Cardiac fibroblast (primary cell): ENCODE results near the gene KIF1B.

Source experiments
- DNase-seq, 2 donors: peaks; one replicate each; pipeline versions ENCODE4 v3.0.0 to v3.0.0-alpha.2; 2010; ENCODE audit warnings: low read depth in 2 of 2
- H3K4me3 ChIP-seq, 2 donors: replicated peaks in 1 of 2; 1 replicate in 1 of 2; 2 replicates in 1 of 2; pipeline ENCODE4 v1.5.1; 2011; ENCODE audit warnings: low read depth in 2 of 2, low read length in 2 of 2, mild to moderate bottlenecking in 2 of 2, moderate library complexity in 1 of 2
- TF ChIP-seq, protein P1 (sequence below): IDR thresholded peaks from one replicate; pipeline ENCODE4 v1.5.1; 2011; ENCODE audit warnings: low read depth, mild to moderate bottlenecking, low read length, inconsistent platforms

Gene KIF1B

DNA sequence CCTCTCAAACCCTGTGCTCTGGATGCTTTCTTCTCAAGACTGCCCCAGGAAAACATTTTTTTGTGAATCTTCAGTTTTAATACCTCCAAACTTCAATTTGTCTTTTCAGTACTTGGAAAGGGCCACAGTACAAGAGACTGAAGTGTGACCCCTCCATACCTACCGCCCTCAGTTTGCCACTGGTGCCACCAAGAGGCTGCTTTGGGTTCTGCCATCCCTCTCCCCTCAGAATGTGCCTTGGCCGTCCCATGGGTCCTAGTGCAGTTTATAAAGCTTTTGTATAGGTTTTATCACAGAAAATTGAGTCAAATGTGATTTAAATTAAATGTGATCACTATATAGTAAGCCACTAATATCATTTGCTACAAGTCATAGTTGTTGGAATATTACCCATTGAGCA lies 127.7 kb downstream of the KIF1B start:
- H3K4me3 ChIP-seq = no peak overlapping the region
- peak; percentile 58 to 68 for DNase-seq
- TF ChIP-seq, protein P1, sequence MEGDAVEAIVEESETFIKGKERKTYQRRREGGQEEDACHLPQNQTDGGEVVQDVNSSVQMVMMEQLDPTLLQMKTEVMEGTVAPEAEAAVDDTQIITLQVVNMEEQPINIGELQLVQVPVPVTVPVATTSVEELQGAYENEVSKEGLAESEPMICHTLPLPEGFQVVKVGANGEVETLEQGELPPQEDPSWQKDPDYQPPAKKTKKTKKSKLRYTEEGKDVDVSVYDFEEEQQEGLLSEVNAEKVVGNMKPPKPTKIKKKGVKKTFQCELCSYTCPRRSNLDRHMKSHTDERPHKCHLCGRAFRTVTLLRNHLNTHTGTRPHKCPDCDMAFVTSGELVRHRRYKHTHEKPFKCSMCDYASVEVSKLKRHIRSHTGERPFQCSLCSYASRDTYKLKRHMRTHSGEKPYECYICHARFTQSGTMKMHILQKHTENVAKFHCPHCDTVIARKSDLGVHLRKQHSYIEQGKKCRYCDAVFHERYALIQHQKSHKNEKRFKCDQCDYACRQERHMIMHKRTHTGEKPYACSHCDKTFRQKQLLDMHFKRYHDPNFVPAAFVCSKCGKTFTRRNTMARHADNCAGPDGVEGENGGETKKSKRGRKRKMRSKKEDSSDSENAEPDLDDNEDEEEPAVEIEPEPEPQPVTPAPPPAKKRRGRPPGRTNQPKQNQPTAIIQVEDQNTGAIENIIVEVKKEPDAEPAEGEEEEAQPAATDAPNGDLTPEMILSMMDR = peak; percentile 83

DNA sequence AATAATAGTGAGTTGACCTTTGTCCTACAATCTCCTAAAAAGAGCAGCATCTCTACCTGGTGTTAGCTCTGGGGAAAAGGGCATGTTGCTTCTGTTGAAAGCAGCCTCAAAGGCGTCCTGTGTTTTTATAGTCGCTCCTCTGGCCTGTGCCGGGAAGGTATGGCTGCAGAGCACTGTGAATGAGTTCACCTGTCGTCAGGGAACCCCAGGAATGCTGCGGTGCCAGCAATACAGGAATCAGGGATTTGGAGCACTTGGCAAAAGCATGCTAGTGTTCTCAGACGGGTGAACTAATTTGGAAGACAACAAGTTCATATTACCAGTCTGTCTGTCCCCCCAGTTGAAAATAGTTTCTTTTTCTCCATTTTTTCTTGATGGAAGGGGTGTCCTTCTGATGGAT lies 128.2 kb downstream of the KIF1B start:
- DNase-seq = no peak
- TF ChIP-seq, protein P1 = no peak
- no peak overlapping the region for H3K4me3 ChIP-seq

DNA sequence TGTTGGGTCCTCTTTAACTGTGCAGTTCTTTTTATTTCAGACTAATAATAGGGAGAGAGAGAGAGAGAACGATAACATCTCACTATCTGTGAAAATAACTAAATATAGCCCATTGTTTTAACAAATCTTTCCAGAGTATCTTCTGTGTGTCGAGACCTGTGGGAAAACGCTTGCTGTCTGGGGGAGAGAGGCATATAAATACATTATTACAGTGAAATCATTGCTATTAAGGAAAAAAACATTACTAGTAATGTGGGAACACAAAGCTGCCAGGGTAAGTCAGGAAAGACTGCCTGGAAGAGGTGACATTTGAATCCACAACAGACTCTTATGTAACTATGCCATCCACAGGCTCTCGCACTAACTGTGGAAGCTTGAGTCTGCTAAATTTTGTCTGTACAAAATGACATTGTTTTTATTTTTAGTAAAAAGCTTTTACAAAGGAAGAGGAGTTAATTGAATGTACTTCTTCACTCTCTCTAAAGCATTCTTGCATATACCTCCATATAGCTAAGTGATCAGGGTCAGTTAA lies 128.7 kb downstream of the KIF1B start:
- H3K4me3 ChIP-seq = no peak overlapping the region
- peak in 1 of 2 donors; percentile 3 for DNase-seq
- TF ChIP-seq, protein P1 = no peak

DNA sequence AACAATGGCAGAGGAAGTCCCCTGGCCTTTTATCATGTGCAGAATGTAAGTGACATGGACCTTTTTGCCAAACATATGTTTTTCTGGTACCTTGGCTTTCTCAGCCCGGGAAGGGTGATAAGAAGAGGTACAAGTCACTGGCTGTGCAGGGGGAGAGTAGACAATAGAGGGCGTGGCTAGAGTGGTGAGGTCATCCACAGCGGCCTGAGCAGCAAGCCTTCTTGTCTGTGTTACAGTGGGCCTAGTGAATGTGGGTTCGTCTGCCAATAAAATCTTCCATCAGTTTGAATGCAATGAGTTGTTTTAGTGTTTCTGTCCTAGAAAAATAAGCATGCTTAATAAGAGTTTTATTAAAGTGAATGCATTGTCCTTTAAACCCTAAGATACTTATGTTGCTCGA lies 129.4 kb downstream of the KIF1B start:
- DNase-seq = peak; percentile 79 to 84
- H3K4me3 ChIP-seq = no peak overlapping the region
- TF ChIP-seq, protein P1 = no peak

DNA sequence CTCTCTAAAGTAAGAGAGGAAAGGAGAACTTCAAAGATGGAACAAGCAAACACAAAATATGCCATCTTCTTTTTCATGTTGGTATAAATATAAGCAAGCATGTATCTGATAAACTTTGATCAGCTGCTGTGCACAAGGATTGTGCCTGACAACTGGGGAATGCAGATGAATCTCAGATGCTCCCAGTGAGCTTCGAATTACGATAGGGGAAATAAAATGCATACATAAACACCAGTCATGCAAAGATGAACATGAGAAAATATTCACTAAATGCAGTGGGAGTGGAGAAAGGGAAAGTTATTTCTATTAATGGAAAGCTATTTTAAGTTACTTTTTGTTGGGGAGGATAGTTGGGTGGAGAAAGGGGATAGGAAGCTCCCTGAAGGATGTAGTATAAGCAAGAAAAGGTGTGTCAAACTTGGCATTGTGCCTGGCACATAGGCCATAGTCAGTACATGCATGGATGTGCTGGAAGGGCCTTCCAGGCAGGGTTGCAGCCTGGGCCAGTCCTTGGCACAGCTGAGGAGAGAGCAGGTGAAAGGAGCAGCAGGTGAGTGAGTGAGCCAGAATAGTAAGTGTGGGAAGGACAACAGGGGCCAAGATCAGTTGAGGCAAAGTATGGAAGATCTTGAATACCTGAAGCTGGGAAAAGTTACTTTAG lies 130.7 kb downstream of the KIF1B start:
- no peak overlapping the region for H3K4me3 ChIP-seq
- no peak for DNase-seq
- TF ChIP-seq, protein P1 = no peak

DNA sequence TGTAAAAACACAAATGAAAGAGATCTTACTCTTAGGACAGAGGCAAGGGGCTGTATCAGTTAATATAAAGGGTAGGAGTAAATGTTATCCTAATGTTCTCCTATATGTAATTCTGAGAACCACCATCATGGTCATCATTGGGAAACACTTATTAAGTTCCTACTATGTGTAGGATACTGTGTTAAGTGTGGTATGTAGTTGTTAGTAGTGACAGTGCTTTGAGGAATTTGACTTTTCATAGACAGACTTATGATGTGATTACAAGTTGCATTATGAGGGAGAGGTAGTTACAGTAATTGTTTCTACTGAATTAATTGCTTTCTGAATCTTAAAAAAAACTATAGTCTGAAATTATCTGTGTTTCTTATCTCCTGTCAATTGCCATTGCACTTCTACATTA lies 136.7 kb downstream of the KIF1B start:
- DNase-seq = peak in 1 of 2 donors; percentile 5
- TF ChIP-seq, protein P1 = no peak
- no peak overlapping the region for H3K4me3 ChIP-seq
